Gastrocnemius medialis (tissue), 4 donors: ENCODE measurements around the gene TXLNB.

Source experiments
- POLR2A ChIP-seq, 2 donors: fragments of 450-650 bp; IDR thresholded peaks; one replicate each; pipeline ENCODE4 v1.6.1; 2017; ENCODE audit warnings: antibody characterized with exemption in 2 of 2, mild to moderate bottlenecking in 2 of 2, moderate library complexity in 2 of 2
- TF ChIP-seq, protein P1 (sequence below), 5 experiments: fragments of 450-650 bp in 3 of 5; fragments of 200-600 bp in 2 of 5; sonication (generic) in 2 of 5; IDR thresholded peaks in 4 of 5; conservative IDR thresholded peaks in 1 of 5; 1 replicate in 4 of 5; 2 replicates in 1 of 5; pipeline ENCODE4 v1.5.1; 2016 to 2019; ENCODE audit warnings: antibody characterized with exemption in 5 of 5, mild to moderate bottlenecking in 3 of 5, moderate library complexity in 3 of 5

DNA sequence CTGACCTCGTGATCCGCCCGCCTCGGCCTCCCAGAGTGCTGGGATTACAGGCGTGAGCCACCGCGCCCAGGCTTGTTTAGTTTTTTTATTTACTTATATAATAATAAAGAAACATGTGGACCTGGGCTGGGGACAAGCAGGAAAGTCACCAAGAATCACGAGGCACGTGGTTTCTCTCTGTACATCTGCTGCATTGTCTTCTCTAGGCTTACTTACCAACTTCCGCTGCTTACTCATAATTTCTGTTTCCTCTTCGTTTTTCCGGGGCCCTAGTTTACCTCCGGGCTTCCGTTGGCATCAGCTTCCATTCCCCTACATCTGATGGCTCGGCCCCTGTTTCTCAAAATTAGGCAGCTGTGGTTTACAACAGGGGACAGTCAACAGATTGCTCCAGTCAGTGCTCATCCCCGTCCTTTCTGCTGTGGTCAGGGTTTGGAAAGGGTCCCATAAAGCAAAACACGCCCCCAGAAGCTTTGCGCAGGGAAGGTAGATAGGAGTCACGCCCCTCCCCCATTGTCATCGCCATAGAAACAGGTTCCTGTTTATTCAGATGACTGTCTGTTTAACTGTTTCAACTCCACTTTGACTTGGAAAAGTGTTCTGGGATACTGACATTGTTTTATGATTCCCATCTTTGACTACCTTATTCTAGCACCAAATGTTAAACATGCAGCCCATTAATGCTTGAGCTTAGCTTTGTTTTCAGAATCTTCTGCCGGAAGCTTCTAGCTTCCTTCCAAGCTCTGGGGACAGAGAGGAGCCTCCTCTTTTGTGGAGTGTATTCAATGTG, 31.9 kb upstream of the TXLNB start:
- TF ChIP-seq, protein P1, sequence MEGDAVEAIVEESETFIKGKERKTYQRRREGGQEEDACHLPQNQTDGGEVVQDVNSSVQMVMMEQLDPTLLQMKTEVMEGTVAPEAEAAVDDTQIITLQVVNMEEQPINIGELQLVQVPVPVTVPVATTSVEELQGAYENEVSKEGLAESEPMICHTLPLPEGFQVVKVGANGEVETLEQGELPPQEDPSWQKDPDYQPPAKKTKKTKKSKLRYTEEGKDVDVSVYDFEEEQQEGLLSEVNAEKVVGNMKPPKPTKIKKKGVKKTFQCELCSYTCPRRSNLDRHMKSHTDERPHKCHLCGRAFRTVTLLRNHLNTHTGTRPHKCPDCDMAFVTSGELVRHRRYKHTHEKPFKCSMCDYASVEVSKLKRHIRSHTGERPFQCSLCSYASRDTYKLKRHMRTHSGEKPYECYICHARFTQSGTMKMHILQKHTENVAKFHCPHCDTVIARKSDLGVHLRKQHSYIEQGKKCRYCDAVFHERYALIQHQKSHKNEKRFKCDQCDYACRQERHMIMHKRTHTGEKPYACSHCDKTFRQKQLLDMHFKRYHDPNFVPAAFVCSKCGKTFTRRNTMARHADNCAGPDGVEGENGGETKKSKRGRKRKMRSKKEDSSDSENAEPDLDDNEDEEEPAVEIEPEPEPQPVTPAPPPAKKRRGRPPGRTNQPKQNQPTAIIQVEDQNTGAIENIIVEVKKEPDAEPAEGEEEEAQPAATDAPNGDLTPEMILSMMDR (IDR thresholded peaks at IDR 0.05 in 4 of 5, conservative IDR thresholded peaks at IDR 0.05 in 1 of 5) = no peak
- TF ChIP-seq POLR2A (IDR thresholded peaks at IDR 0.05) = no peak
